Occipital lobe (tissue), 2 donors: Measurements from ENCODE around the gene CPED1. TPM values are rescaled to one million over a fixed set of nuclear protein-coding genes. Genes with fewer than 3 reads are reported as not detected.

Experiments
- DNase-seq: peaks from one replicate; lab custom pipeline; 2025; lab: John Stamatoyannopoulos, UW
- total RNA-seq: library from RNA; depleted of rRNA; stranded (reverse); fragments of >200 nt; gene quantifications from one replicate; pipeline ENCODE4 v1.2.3, GENCODE V29; 2014

CPED1 gene
- total RNA-seq, 1 donor from 2014 or later = 3.9 TPM

DNA sequence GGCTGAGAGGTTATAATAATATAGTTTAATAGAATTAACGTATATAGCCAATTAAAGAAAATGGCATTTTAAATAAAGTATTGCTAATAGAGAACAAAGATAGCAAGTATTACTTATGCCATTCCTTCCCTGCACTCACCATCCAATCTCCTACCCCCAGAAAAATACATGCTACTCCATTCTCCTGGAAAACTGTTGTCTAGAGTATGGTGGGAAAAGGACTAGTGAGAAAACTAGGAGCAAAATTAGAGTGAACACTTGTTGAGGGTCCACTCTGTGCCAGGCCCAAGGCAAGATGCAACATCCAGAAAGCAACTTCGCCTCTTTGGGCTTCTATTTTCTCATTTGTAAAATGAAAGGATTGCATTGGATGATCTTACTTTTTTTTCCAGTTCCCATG is 149.1 kb downstream of the CPED1 start:
- DNase-seq = no peak

DNA sequence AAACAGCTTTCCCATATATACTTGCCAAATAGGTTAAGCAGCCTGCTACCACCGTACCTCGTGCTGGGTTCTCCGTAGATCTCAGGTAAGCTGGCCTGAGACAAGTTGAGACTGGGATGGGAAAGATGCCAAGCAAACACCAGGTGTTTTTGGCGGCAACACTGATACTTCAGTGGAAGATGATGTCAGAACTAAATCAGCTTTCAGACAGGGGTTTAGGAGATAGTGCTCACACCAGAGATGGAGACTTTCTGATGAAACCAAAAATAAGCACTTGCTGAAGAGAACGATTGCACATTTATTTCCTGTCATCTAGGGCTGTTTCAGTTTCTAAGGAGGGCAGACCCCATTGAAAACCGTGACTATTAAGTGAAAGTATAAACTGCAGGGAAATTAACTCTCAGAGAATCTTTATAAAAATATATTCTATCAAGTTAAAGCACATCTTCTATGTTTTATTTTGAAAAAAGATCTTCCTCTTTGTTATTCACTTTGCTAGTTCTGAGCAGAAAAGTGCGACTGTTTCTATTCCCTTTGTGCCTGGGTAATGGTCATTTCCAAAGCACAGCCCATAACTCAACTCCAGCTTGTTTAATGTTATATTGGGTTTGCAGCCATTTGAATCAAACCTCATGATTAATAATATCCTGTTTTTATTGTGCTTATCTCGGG is 149.9 kb downstream of the CPED1 start:
- no peak for DNase-seq

DNA sequence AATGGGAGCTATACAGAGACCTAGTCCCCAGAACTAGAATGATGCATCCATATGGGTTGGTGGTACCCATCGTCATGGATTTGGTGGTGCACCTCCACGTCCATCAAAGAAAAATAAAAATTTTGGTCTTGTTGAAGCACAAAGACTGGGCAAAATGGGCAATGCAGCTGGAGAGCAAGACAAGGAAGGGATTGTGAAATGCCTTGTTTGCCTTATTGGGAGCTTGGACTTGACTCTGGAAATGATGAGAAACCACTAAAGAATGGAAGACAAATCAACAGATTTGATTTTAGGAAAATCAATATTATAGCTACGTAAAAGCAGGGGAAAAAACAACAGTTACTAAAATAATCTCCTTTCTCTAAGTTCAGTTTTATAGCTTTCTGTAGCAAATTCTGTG is 150.9 kb downstream of the CPED1 start:
- no peak for DNase-seq

DNA sequence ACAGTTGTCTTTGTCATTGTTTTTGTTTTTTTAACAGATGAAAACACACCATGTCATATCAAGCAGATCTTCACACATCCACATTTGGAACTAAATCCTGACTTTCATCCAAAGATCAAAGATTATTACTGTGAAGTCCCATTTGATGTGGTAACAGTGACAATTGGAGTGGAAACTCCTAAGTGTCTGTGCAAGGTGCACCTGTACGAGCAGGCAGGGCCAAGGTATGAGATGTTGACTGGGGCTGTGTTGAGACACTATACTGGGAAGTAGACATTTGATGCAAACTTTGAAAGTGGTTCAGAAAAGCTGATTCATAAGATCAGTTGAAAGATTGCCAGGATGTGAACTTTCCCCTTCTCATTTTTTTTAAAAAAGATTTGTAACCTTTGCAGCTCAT is 152.3 kb downstream of the CPED1 start:
- no peak for DNase-seq

DNA sequence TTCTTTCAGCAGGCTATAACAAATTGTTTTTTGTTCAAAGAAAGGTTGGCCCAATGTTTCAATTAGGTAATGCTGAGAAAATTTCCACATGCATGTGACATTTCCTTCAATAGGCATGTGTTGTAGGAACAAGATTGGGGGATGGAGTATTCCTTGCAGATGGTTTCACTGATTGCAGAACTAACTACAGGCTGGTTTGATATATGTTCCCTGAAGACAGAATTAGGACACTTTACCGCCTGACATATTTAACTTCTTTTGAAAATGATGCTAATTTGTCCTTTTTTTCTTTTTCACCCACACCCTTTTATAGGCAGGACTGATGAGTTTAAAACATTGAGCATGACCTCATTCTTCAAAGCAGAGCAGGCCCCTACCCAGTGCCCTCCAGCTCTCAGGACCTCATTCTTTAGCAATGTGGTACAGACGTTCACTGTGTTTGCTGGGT is 163.3 kb downstream of the CPED1 start:
- DNase-seq = no peak

DNA sequence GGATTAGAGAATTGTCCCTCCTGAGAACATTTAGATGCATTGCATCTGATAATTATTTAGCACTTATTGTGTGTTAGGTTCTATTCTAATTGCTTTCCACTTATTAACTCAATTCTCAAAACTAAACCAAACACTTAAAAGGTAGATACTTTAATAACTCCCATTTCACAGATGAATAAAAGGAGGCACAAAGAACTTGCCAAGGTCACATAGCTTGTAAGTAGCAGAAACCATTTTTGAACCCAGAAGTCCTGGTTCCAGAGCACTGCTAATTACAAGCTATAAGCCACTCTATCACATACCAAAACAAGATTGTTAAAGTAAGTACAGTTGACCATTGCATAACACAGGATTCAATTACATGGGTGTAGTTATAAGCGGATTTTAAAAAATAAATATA is 164.9 kb downstream of the CPED1 start:
- no peak for DNase-seq

DNA sequence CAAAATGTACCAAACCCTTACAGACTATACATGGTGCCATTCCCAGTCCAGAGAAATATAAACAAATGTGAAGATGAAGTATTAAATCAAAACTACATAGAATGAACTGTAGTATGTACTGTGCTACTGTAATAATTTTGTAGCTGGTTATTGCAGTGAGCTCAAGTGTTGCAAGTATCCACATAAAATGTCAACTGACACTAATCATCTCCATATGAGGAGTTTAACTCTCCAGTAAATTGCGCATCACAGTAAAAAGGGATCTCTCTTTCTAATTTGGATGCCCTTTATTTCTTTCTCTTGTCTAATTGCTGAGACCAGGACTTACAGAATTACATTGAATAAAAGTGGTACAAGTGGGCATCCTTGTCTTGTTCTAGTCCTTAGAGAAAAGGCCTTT is 165.5 kb downstream of the CPED1 start:
- DNase-seq = no peak

DNA sequence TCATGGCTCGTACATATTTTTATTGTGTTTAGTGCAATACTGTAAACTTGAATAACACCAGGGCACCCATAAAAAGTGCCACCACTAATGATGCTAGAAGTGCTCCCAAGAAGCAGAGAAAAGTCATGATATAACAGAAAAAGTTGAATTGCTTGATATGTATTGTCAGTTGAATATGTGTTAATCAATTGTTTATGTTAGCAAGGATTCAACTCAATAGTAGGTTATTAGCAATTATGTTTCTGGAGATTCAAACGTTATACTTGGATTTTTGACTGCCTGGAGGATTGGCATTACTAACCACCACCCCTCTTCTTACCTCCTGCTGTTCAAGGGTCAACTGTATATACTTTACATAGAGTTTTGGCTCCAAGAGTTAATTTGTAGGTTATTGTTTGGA is 168.3 kb downstream of the CPED1 start:
- no peak for DNase-seq

DNA sequence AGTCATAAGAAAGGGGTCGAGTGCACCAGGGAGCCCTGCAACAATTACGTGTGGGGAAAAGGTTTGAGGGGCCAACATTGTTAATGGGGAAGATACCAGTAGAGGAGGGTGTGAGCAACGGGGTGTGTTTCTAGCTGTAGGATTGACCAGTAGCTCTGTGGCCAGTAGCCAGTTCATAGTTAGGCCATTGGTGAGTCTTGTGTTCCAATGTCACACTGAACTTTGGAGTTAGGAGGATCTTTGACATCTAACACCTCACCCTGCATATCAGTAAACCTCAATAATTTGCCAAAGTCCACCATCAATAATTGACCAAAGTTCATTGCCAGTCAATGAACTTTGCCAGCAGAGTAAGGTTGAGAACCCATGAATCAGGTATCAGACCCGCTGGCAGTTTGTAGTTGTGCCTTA is 168.8 kb downstream of the CPED1 start:
- no peak for DNase-seq

DNA sequence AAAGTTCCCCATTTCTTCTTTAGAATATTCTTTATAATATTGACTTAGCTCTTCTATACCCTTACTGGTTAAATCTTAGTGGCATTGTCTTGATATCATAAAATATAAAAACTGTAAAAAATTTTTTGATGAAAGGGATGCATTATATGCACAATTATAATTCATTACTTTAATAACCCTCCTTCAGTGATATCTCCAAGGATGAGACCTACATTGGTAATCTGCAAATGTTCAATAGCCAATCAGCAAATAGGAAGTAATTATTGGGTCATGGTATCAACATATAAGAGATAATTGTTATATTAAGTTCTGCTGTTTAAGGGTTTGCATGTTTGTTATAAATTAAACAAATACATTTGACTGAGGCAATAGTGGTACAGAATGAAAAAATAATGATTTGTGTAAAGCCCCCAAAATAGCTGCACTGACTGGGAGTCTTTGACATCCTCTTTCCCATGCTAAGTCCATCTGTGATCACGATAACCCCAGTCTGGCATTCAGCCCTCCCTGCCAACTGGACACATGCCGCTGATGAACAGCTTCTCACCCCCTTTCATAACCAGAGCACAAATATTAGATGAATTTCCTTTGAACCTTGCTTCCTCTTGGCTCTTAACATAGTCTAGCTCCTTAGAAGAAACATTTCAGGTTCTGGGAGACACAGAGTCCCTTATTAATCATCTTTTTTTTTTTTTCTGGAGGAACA is 169.5 kb downstream of the CPED1 start:
- DNase-seq = no peak

DNA sequence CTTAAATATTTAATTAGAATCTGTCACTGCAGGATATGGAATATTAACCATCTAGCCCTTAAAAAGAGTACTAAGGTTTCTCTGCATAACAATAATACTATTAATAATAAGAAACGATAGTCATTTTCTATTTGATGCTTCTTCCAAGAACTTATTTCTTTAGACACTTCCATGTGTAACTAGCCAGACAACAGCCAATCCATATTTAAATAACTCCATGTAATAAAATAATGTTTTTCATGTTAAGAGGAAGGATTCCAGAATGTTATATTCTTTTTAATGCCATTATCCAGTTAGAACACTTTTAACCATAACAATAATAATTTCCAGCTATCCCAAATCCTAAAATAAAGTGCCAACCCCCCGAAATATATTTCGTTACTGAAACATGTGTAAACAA is 170.2 kb downstream of the CPED1 start:
- DNase-seq = no peak

DNA sequence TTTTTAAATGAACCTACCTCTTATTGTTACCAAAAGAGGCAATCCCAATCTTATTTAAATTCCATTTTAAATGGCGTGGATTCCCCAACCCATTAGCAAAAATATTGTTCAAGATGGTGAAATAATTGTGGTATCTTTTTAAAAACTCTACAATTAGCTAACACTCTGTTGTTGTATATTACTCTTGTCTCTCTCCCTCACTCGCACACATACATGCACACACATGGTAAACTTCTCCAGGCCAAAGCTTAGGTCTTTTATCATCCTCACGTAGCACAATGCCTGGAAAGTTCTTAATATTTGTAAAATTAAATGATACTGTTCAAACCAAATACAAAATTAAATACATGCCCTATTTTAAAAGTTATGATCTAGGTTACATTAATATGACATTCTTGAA is 171.0 kb downstream of the CPED1 start:
- DNase-seq = no peak

DNA sequence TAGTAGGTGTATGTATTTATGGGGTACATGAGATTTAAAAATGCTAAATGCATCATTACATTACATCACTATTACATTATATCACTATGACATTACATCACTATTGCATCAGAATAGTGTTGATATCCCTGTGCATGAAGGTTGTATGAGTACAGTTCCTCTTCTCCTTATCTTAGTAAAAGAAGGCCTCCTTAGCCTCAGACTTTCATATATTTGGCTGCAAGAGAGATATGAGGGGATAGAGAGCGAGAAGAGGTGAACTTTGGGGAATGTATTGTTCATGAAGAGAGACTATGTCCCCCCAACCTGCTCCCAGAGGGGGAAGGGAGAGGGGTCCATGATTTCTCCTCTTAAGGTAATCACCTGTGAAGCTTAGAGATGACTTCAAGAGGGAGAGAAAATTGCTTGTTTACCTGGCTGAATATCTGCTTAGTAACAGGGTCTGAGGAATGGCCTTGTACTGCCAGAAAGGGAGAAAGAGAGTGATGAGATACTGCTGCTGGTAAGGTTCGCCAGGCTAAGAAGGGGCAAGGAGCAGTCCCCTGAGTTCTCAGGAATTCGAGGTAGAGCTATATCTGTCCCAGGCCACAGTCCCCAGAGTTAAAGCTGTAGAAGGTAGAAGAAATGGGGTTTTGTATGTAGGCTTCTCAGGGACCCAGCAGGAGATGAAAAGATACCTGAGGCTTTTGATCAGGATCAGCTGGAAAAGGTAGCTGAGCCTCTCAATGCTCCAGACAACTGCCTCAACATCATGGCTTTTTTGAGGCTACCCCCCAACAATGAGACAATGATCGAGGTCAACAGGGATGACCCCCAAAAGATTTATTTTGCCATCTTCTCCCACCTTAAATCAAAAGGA is 171.9 kb downstream of the CPED1 start:
- no peak for DNase-seq

DNA sequence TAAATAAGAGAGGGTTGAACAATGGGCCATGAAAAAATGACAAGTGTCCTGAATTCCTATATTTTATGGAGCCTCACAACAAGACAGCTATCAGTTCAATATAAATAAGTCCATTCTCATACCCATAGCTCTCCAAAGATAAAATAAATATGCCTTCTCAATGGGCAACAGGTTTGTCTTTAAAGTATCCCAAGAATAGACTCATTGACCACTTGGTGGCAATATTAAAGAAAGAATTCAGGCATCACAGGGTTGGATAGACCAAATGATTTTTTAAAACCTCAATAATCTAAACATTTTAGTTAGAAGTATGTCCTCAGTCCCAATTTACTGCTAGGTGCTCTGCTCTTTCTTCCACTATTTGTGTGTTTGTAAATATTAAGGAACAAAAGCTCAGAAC is 175.2 kb downstream of the CPED1 start:
- no peak for DNase-seq

DNA sequence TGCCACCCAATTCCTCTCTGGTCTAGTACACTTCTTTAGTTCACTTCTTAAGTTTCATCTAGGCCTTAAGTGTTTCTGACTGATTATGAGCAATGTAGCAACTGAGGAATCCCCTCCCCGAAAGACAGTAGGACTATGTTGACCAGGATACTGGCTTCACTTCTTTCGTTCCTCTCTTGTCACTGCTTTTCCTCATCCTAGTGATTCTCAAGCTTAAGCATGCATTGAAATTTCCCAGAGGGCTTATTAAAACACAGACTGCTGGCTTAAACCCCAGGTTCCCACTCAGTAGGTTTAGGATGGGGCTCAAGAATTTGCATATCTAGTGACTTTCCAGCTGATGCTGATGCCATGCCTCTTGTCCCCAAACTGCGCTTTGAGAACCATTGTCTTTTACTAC is 175.7 kb downstream of the CPED1 start:
- DNase-seq = no peak

DNA sequence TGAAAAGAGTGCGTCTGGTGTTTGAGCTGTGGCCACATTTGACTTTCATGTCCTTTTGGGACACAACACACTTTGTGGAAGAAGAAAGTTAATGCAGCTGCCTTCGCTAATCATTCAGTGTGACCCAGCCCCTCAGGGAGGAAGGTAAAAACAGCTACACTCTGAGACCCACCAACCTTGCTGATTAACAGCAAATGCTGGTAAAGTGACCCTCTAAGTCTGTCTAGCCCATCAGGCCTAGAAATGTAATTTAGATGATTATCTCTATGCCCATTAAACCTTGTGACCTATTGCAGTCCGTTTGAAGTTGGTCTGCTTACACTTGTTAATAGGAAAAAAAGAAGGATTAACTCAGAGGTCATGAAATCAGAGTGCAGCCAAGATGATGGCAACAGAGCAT is 178.4 kb downstream of the CPED1 start:
- DNase-seq = no peak

DNA sequence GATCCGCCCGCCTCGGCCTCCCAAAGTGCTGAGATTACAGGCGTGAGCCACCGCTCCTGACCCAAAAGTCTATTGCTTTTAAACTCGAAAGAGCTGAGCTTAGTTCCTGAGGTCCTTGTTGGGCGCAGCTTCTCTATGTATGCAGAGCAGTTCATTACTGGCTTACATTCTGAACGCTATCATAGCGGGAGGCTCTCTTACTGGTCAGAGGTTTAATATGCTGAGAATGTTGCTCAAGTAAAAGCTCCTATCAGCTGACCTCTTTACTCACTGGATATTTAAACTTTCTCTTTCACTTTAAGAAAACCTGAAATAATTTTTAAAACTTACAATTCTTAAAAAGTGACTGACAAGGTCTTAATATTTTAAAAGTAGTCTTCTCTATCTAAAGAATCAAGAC is 179.5 kb downstream of the CPED1 start:
- no peak for DNase-seq

DNA sequence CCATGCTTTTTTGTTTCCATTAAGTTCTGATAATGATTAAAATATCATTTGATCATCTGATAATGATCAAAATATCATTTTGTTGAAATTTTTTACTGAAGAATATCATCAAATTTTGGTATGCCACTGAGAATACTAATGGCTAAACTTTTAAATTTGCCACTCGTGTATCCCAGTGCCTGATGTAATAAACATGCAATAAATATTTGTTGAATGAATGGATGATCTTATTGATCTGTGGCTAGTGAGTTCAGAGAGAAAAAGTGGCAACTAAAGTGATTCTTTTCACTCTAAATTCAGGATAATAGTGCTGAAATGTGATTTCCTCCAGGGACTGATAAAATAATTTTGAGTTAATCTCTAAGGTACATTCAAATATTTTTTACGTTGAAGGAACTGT is 181.0 kb downstream of the CPED1 start:
- DNase-seq = no peak

DNA sequence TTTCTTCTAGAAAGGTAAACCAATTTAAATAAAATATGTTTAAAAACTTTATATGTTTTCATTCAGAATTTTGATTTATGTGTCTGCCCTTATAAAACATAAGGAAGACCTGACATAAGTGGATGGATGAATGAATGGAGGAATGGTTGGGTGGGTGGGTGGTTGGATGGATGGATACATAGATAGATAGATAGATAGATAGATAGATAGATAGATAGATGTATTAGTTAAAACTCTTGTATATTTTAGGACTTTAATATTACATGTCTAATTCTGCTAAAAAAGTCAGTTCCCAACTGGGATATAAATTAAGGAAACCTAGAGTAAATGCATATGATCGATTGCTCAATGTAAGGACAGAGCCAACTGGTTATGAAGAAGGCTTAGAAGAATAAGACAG is 184.0 kb downstream of the CPED1 start:
- no peak for DNase-seq

DNA sequence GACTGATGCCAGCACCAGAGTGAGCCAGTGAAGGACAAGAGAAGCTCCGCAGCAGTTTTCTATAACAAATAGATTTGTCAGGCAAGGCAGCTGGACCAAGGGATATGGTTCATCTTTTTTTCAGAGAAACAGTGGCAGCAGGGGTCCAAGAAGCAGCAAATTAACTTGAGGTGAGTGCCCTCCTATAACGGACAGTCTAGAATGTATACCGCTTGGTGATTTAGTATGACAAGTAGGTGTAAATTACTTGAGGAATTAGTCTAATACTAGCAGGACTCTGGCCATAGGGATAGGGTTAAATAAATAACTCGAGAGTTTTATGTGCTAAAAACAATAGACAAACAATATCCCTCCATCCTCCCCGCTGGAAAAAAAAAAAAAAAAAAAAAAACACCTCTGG is 187.3 kb downstream of the CPED1 start:
- no peak for DNase-seq

DNA sequence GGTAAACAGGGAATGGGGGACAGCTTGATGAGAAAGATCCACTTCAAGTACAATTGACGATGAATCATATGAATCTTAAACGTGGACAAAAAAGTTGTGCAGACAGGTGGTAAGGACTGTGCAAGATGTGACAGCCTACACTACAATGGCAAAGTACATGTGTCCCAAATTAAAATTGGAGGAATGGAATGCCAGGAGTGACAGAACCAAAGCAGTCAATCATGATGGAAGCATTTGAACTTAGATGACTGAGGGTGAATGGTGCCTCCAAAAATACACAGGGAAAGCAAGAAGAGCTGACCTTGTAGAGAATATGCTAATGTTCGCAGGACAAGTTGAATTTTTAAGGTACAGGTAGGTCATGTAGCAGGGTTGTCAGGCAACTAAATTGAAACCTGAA is 189.9 kb downstream of the CPED1 start:
- no peak for DNase-seq

DNA sequence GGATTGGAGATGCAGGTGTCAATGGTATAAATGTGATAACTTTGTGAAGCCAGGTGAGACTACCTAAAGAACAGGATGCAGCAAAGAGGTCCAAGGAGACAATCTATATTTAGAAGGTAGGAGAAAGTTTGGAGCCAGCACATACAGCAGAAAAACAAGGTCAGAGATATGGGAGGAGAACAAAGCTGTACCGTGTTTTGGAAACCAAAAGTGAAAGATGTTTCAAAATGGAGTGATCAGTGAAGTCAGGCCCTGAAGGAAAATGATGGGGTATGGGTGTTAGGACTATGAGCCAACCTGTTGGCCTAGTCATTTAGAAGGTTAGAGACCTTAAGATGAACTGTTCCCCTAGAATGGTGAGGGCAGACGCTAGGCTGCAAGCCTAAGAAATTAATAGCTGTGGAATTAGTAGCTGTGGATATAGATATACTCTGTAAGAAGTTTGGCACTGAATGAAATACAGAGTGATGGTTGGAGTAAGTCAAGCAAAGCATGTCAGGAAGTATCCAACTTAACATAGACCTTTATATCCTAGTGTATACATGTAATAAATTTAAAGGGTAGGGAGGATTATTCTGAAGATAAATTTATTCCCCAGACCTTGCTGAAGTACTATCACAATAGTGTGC is 190.5 kb downstream of the CPED1 start:
- DNase-seq = no peak
